Neutrophil (primary cell): ENCODE results near the gene GPRIN1.

ENCODE experiments used
- H3K27ac ChIP-seq: fragments of 200-600 bp; sonication (generic); 2 replicates; pipeline ENCODE4 v1.5.1; 2016; ENCODE audit warnings: mild to moderate bottlenecking, moderate library complexity
- H3K27me3 ChIP-seq: fragments of 200-600 bp; sonication (generic); 2 replicates; pipeline ENCODE4 v1.6.0; 2016; ENCODE audit warnings: mild to moderate bottlenecking
- H3K36me3 ChIP-seq: fragments of 200-600 bp; sonication (generic); 2 replicates; pipeline ENCODE4 v1.5.1; 2017
- H3K4me1 ChIP-seq, 2 experiments: fragments of 200-600 bp in 1 of 2; sonication (generic) in 1 of 2; 1 replicate in 1 of 2; 2 replicates in 1 of 2; pipeline versions ENCODE4 v1.5.1 to v1.6.1; 2013 to 2016; ENCODE audit warnings: low read depth in 1 of 2, low read length in 1 of 2, mild to moderate bottlenecking in 1 of 2, moderate library complexity in 1 of 2; ENCODE audit not compliant: control insufficient read depth in 1 of 2, insufficient read depth in 1 of 2
- H3K4me3 ChIP-seq, 2 experiments: fragments of 200-600 bp in 1 of 2; sonication (generic) in 1 of 2; 1 replicate in 1 of 2; 2 replicates in 1 of 2; pipeline ENCODE4 v1.5.1; 2013 to 2016; ENCODE audit warnings: low read depth in 1 of 2, low read length in 1 of 2, mild to moderate bottlenecking in 1 of 2, moderate library complexity in 1 of 2
- H3K9me3 ChIP-seq: fragments of 200-600 bp; sonication (generic); 2 replicates; pipeline ENCODE4 v1.5.1; 2016
- TF ChIP-seq, protein P1 (sequence below): fragments of 200-600 bp; sonication (generic); IDR thresholded peaks from 2 replicates; pipeline ENCODE4 v1.5.1; 2016; ENCODE audit warnings: antibody characterized with exemption

GPRIN1 gene

DNA sequence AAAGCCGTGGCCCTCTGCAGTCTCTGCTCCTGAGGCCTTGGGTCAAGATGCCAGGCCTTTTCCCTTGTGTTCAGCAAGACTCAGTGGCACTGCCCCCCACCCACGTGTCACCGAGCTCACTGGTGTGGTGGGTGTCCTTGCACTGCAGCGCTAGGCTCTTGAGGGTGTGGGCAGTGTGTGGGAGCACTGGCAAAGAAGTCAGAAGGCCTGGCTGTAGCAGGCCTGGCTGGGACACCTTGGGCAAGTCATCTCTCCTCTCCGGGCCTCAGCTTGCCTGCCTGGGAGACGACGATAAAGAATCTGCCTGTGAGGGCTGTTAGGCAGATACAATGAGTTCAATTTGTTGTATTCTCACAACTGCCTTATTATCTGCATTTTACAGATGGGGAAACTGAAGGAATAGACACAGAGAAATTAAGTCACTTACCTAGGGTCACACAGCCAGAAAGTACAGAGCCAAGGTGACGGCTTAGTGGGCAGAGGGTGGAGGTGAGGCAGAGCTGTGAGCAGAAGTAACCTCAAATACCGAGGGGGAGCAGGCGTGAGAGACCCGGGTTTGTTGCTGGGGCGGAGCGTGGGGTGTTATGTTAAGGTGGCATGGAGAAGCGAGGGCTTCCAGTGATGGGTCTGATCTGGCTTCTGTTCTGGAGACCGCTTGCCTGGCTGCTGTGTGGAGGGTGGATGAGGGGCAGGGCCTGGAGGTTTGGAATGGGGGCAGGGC is 38.7 kb upstream of the GPRIN1 start:
- no peak overlapping the region for H3K27ac ChIP-seq
- H3K4me1 ChIP-seq = peaks cover 13 to 16% of the 10 kb centered on the region in 2 experiments

DNA sequence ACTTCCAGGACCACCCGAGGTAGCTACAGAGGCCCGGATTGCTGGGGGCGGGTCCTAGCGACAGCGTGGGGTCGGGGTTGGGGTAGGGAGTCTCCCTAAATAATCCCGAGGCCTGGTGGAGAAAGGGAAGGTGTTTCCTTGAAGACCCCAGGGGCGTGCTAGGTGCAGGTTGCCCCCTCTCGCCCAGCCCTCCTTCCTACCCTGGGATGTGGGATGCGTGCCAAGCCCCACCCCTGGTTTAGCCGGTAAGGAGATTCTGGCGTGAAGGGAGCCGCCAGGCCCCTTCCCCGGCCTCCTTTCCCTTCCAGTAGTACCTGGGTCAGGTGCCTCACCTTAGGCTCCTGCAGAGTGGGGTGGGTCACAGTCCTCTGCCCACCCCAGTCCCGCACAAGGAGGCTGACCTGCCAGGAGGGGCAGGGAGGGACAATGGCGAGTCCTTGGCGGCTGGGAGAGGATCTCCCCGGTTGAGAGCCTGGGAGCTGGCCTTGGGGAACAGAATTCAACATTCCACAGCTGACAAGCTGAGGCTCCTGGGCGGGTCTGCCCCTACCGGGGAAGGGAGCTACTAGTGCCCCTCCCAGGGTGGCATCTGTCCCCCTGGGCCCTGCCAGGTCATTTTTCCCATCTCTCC is 38.0 kb upstream of the GPRIN1 start:
- H3K4me1 ChIP-seq = peaks cover 13 to 16% of the 10 kb centered on the region in 2 experiments
- TF ChIP-seq, protein P1, sequence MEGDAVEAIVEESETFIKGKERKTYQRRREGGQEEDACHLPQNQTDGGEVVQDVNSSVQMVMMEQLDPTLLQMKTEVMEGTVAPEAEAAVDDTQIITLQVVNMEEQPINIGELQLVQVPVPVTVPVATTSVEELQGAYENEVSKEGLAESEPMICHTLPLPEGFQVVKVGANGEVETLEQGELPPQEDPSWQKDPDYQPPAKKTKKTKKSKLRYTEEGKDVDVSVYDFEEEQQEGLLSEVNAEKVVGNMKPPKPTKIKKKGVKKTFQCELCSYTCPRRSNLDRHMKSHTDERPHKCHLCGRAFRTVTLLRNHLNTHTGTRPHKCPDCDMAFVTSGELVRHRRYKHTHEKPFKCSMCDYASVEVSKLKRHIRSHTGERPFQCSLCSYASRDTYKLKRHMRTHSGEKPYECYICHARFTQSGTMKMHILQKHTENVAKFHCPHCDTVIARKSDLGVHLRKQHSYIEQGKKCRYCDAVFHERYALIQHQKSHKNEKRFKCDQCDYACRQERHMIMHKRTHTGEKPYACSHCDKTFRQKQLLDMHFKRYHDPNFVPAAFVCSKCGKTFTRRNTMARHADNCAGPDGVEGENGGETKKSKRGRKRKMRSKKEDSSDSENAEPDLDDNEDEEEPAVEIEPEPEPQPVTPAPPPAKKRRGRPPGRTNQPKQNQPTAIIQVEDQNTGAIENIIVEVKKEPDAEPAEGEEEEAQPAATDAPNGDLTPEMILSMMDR = no peak
- H3K27ac ChIP-seq = no peak overlapping the region
- H3K27me3 ChIP-seq = peaks cover 49% of the 10 kb centered on the region
- no peaks in the 10 kb centered on the region for H3K36me3 ChIP-seq
- no peaks in the 10 kb centered on the region for H3K9me3 ChIP-seq
- H3K4me3 ChIP-seq = peak overlapping the region; percentile 62

More for the DNA sequence above, 38.7 kb upstream of the GPRIN1 start:
- no peaks in the 10 kb centered on the region for H3K9me3 ChIP-seq
- TF ChIP-seq, protein P1 = no peak
- H3K4me3 ChIP-seq = no peak overlapping the region
- H3K36me3 ChIP-seq = no peaks in the 10 kb centered on the region
- H3K27me3 ChIP-seq = peaks cover 49% of the 10 kb centered on the region

DNA sequence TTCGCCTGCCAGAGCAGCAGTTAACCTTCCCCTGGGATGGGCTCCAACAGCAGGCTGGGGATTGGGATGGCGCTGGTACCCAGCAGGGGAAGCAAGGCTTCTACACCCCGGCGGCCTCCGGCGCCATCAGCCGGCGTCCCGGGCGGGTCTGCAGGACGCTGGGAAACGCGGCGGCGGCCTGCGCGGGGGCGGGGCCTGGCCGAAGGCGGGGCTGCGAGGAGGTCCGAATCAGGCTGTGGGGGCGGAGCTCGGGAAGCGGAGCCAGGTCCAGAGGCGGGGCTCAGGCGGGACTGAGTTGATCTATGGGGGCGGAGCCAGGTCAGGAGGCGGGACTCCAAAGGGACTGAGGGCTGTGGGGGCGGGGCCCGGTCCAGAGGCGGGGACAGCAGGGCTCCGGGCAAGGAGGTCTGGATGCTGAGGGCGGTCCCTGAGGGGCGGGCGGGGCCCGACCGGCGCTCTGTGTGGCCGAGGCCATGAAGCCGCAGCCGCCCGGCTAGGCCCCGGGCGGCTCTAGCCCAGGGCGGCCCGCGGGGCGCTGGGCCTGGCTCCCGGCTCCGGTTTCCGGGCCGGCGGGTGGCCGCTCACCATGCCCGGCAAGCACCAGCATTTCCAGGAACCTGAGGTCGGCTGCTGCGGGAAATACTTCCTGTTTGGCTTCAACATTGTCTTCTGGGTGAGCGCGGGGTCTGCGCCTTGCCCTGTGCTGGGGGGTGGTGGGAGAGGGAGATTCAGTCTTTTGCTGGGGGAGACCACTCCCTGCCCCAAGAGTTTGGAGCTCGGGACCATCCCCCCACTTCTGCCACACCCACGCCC is 37.3 kb upstream of the GPRIN1 start, which contains the start of gene TSPAN17:
Gene TSPAN17 (plus strand): TSS at position 455 of the 813 bp plus-strand sequence. CDS start 132 bp downstream, at position 587.
- Histone ChIP-seq H3K4me1 (peaks cover 13 to 16% of the 10 kb centered on the region in 2 experiments), H3K36me3 (no peaks in the 10 kb centered on the region), H3K4me3 (peak within 1 kb of the TSS; percentile 62), H3K9me3 (no peaks in the 10 kb centered on the region), H3K27me3 (peaks cover 49% of the 10 kb centered on the region), H3K27ac (peak within 1 kb of the TSS; percentile 21)
- TF ChIP-seq, protein P1 = peak; percentile 44

DNA sequence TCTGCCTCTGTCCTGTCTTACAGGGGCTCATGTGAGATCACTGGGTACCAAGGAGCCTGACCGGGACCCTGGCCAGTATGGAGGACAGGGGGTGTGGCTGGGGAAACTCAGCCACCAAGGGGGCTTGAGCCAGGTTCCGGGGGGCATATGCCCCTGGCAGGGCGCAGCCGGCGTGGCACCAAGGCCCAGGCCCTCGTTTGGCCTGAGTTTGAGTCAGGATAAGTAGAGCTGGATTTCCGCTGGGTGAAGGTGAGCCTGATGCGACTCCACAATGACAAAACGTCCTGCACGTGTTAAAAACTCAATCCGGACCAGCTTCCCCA is 36.7 kb upstream of the GPRIN1 start:
- peak overlapping the region; percentile 21 for H3K27ac ChIP-seq
- H3K4me1 ChIP-seq = peaks cover 13 to 16% of the 10 kb centered on the region in 2 experiments
- TF ChIP-seq, protein P1 = no peak

DNA sequence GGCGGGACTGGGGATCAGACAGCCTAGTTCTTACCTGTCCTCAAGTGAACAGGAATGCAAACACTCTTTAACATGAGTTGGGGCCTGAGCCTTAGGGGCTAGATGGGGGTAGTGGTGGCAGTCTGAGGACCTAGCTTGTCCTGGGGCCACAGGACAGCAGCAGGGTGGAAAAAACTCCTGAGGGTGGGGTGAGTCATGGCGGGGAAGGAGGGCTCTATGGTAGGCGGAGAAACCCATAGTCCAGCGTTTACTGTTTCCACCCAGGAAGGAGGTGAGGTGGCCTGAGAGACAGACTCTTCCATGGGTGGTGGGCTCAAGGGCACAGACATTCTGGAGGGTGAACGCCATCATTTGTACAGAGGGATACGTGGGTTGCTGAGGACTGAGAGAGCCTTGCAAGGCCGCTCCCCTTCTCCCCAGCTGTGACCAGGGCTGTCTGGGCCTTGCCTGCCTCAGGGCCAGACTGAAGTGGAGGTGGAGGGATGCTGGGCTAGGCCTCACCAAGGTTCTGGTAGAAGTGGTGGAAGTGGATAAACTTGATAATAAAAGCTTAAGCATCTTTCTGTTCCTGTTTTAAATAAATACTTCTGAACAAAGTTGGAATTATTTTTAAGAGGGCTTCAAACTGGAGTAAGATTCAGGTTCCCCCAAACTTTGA is 36.2 kb upstream of the GPRIN1 start:
- H3K9me3 ChIP-seq = no peaks in the 10 kb centered on the region
- H3K27ac ChIP-seq = no peak overlapping the region
- H3K4me3 ChIP-seq = peak overlapping the region in 1 of 2 experiments; percentile 62
- no peaks in the 10 kb centered on the region for H3K36me3 ChIP-seq
- H3K27me3 ChIP-seq = peaks cover 49% of the 10 kb centered on the region
- H3K4me1 ChIP-seq = peaks cover 13 to 16% of the 10 kb centered on the region in 2 experiments
- TF ChIP-seq, protein P1 = no peak

More for the DNA sequence above, 36.7 kb upstream of the GPRIN1 start:
- Histone ChIP-seq H3K9me3 (no peaks in the 10 kb centered on the region), H3K27me3 (peaks cover 49% of the 10 kb centered on the region), H3K36me3 (no peaks in the 10 kb centered on the region), H3K4me3 (peak overlapping the region; percentile 62)
